GM19455 (cell line): ENCODE data around the gene NAGS.
"Not testable (repeated sequence)": the region's sequence is repeated elsewhere in the genome, so short reads cannot be mapped to it uniquely, and the experiment has no call there.

Experiments used
- ATAC-seq: cut with Tn5 transposase; IDR thresholded peaks from one replicate; pipeline ENCODE4 v1.9.1; 2021; ENCODE audit not compliant: unreplicated experiment

The NAGS gene

GRCh38 chr17:43983515-43984411 is 20.7 kb upstream of the NAGS start:
- ATAC-seq, result no peak

DNA sequence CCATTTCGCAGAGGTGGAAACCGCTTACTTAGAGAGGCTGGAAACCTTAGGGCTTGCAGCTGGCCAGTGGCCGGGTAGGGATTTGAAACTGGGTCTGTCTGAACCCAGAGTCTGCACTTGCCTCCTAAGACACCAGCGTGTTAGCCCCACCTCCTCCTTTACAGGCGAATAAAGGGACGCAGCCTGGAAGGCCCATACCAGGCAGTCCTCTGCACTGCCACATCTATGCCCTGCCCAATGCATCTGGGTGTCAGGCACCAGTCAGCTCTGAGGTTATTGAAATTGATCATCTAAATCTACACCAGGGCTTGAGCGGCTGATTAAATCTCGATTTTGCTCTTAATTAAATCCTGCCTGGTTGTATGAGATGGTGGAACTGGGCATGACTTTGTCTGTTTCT is 19.9 kb upstream of the NAGS start:
- ATAC-seq, result no peak

DNA sequence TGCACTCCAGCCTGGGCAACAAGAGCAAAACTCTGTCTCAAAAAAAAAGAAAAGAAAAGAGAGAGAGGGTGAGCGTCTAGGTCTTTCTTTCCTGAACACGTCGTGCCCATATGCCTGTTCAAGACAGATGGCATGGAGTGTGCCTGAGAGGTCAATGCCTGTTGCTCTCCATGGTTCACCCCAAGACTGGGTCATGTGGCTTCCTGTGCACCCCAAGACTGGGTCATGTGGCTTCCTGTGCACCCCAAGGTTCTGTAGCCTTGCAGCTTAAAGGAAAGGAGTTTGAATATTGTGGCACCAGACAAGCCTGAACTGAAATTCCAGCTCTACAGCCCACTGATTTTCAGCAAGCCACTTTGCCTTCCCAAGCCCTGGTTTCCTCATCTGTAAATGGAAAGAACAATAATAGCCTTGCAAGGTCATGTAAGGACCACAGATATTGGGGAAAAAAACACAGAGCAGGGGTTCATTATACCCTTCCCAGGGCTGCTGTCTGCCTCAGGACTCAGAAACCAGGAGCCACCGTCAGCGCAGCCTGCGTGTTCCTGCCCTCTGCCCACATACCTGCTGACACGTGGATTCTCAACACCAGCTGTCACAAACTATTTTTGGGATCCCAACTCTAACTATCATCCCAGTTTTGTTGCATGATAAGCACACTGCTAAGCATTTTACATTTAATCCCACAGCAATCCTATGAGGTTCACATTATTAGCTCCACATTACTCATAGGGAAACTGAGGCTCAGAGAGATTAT is 18.0 kb upstream of the NAGS start:
- ATAC-seq, result no peak

GRCh38 chr17:43987131-43988021 is 17.0 kb upstream of the NAGS start:
- no peak for ATAC-seq

DNA sequence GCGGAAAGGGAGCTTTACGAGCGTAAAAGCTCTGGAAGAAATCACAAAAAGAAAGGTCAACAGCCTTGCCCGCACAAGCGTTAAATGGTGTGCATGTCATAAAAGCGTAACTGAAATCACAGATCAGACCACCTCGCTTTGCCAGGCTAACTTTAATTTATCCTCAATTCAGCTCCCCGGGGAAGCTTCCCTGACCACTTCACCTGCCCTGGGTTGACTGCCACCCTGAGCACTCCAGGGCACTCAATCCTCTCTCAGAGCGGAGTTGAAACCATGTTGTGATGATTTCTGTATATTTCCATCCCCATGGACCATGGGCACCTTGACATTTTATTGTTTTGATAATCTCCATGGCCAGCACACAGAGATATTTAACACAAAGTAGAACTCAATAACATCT is 16.1 kb upstream of the NAGS start:
- no peak for ATAC-seq

GRCh38 chr17:43992641-43993040 is 11.8 kb upstream of the NAGS start:
- ATAC-seq, result no peak

DNA sequence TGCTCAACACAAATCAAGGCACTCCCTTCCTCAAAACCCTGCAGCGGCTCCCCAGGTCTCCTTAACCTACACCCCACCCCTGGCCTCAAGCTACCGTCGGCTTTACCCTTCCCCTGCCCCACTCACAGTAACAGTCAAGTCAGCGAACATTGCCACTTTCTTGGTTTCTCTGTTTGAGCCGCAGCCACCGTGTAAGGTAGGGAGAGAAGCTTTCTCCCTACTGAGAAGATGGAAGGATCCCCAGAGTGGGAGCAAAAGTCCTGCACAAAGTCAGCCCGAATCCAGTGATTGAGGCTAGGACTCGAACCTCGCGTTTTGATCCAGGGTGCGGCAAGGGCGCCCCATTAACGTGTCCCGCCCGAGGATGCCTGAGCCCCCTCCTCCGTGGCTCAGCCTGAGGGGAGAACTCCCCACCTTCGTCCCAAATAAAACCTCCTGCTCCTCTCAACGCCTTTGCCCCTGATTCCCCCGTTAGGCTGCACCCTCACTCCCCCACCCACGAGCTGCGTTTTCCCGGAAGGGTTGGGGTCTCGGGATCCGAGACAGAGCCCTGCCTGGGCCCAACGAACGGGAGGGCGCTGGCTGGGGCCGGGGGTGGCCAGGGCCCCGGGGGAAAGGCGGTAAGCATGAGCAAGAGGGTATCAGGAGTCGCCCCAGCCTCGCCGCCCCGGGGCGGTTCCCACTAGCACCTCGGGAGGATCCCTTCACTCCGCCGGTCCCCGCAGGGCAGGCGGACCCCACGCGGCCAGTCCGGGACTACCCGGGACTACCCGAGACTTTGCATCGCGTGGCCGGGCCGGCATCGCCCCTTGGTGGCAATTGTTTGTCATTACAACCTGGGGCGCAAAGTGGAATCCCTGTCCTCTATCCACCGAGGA is 9.9 kb upstream of the NAGS start:
- no peak for ATAC-seq

- ATAC-seq, result no peak
These were observed 9.3 kb upstream of the NAGS start for GRCh38 chr17:43995150-43995471.

DNA sequence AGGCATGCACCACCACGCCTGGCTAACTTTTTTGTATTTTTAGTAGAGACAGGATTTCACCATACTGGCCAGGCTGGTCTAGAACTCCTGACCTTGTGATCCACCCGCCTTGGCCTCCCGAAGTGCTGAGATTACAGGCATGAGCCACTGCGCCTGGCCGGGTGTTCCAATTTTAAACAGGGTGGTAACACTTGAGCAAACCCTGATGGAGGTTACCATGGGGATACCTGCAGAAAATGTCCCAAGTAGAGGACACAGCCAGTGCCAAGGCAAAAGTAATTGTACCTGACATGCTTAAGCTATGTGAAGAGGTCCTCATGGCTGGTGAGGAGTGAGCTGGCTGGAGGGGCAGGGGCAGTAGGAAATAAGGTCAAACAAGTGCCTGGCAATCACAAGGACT is 7.2 kb upstream of the NAGS start:
- ATAC-seq, result not testable (repeated sequence)

DNA sequence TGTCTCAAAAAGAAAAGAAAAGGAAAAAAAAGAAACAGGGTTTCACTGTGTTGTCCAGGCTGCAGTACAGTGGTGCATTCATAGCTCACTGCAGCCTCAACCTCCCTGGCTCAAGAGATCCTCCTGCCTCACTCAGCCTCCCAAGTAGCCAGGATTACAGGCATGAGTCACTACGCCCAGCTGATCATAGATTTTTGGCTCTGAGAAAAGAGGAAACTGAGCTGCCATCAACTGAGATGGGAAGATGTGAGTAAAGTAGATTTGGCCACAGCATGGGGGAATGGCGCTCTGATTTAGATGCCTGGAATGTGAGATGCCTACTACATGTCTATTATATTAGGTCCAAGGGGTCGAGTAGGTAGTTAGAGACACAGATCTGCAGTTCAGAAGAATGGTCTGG is 5.9 kb upstream of the NAGS start:
- no peak for ATAC-seq

DNA sequence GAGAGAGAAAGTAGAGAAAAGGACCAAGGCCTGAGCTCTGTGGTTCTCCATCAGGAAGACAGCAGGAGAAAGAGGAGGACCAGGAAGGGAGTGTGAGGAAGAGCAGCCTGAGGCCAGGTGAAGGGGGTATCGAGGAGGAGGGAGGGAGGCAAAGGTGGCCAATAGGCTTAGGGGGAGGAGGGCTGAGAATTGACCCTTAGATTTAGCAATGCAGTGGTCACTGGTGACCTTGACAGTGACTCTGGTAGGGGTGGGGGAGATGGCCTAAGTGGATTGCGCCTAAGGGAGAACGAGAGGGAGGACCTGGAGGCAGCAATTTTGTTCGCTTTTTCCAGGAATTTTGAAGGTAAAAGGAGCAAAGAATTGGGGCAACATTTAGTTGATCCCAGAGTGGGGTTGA is 5.4 kb upstream of the NAGS start:
- ATAC-seq, result no peak

GRCh38 chr17:44000141-44000860 is 4.1 kb upstream of the NAGS start:
- ATAC-seq, result no peak

DNA sequence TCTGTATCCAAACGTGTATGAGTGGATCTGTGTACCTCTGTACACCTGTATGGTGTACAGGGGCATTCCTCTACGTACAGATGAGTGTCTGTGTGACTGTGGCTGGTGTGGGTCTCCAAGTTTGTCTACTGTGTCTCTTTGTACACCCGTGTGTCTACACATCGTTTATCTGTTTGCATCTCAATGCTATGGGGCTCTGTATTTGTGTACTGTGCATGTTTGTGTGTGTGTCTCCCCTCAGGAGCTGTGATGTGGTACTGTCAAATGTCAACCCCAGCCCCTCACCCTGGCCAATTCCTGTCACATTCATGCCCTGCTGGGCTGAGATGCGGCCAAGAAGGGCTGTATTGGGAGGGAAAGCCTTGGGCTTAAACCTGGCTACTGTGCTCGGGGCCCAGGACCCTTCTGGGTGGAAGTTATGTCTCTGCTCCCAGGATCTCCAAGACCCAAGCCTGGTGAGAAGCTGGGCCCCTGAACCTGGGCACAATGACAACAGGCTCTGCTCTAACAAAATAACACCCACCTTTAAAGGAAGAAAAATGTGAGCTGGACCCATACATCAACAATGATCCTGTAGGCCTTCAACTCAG is 3.5 kb upstream of the NAGS start:
- ATAC-seq, result no peak

GRCh38 chr17:44001461-44001920 is 2.9 kb upstream of the NAGS start:
- no peak for ATAC-seq

DNA sequence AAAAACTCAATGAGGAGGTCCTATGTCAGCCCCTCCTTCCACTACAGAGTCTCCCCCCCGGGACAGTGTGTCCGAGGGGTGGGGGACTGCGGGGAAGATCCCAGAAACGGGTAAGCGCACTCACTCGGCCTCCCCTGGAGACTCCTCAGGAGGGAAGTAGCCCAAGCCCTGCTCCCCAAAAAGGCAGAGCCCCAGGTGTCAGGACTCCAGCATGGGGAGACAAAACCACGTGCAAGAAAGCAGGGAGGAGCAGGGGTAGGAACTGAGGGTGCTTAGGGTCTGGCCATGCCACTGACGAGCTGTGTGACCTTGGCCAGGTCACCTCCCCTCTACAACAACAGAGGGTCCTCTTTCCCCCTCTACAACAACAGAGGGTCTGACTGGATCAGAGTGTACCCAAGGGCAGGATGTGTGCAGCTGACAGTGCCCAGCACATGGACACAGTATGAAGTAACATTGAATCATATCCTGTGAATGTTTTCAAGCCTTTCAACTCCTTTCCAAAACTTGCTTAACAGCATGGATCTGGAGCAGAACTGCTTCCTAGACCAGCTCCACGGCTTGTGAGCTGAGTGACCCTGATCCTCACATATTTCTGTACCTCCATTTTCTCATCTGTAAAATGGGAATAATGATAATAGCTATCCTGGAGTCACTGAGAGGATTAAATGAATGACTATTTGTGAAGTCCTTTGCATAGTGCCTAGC is 2.1 kb upstream of the NAGS start:
- no peak for ATAC-seq

DNA sequence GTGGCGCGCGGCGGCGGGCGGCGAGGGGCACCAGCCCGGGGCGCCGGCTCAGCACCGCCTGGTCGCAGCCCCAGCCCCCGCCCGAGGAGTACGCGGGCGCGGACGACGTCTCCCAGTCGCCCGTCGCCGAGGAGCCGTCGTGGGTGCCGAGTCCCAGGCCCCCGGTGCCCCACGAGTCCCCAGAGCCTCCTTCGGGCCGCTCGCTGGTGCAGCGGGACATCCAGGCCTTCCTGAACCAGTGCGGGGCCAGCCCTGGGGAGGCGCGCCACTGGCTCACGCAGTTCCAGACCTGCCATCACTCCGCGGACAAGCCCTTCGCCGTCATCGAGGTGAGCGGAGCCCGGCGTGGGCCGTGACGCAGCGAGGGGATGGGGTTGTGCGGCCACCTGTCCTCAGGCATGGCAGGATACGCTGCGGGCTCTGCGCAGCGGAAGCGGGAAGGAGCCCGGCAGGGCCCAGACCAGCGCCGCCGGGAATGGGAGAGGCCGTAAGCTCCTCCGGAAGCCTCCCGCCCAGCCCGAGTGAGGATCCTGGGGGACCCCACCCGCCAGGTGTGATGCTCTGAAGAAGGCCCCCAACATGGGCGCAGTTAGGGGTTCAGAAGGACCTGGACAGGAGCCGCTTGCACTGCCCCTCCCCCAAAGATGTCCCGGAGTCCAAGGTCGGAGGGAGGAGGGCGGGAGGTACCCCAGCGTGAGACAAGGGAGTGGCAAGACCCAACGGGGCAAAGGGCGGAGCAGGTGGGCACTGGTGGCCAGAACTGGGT is 522 bp downstream of the NAGS start:
- no peak for ATAC-seq

- no peak for ATAC-seq
These were observed 1.3 kb downstream of the NAGS start for GRCh38 chr17:44005527-44006271.
